ENCODE measurements around the gene COX11. TPM values are rescaled to one million over a fixed set of nuclear protein-coding genes. Genes with fewer than 3 reads are reported as not detected.

Gene COX11
- total and polyA plus RNA-seq, 2 of the 13 experiments (the other 11 are each of a cell fraction or from before 2014, with no cell fraction given): 103 to 203 TPM

DNA sequence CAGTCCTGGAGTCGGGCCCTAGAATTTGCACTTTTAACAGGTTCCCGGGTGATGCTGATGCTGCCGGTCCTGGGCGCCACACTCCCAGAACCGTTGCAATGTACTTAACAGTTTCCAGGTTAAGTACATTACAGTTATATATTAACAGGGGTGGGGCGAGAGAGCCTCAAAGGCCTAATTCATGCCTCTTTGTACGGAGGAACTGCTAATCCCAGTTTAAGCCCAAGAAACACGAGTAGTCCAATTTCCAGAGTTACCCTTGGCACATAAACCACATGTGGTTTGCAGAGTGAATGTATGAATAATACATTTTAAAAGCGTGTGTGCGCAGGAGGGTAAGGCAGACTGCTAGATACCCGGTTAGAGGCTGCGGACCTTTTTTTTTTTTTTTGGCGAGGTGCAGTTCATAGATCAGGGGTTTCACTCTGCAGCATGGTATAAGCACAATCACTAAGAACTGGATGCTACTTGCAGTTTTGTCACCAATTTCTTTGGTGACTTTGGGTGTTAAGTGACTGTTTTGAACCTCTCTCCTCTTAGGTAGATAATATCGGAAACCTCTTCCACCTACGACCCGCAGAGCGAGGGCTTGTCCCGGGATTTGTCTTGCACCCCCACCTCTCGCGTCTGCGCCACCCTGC, 713 bp downstream of the COX11 start (continued):
- TF ChIP-seq SP5 (CRISPR knock-in tag; IDR thresholded peaks at IDR 0.05; ENCODE audit: borderline replicate concordance, low read depth) (no peak), MLLT10 (CRISPR knock-in tag; IDR thresholded peaks at IDR 0.05) (no peak), ZNF674 (CRISPR knock-in tag; IDR thresholded peaks at IDR 0.05; ENCODE audit: low read depth) (no peak), HMGA1 (CRISPR knock-in tag; conservative IDR thresholded peaks at IDR 0.05) (no peak), NR3C1 (CRISPR knock-in tag; IDR thresholded peaks at IDR 0.05) (no peak), ZNF558 (CRISPR knock-in tag; IDR thresholded peaks at IDR 0.05; ENCODE audit: borderline replicate concordance) (peak; percentile 9; the same call in 1 of the 2 replicates), CREM (IDR thresholded peaks at IDR 0.05) (no peak), CREM (CRISPR knock-in tag; IDR thresholded peaks at IDR 0.05) (no peak), ZFP36 (IDR thresholded peaks at IDR 0.05; ENCODE audit: borderline replicate concordance, low read depth, low read length, partially characterized antibody) (no peak), ZNF180 (CRISPR knock-in tag; IDR thresholded peaks at IDR 0.05; ENCODE audit: borderline replicate concordance, low read depth) (no peak), THYN1 (CRISPR knock-in tag; IDR thresholded peaks at IDR 0.05; ENCODE audit: borderline replicate concordance, low read depth) (0 out of 2 replicates have a peak, but pooled peaks have one; percentile 5), NFE2L2 (IDR thresholded peaks at IDR 0.05; ENCODE audit: low read length) (no peak), ATRX (CRISPR knock-in tag; IDR thresholded peaks at IDR 0.05; ENCODE audit: borderline replicate concordance) (no peak), ZNF432 (CRISPR knock-in tag; IDR thresholded peaks at IDR 0.05; ENCODE audit: borderline replicate concordance) (no peak), TARDBP (CRISPR knock-in tag; IDR thresholded peaks at IDR 0.05) (no peak), ZNF792 (CRISPR knock-in tag; IDR thresholded peaks at IDR 0.05) (no peak), WIZ (CRISPR knock-in tag; IDR thresholded peaks at IDR 0.05) (peak; percentile 8; the same call in 1 of the 2 replicates), YEATS4 (CRISPR knock-in tag; IDR thresholded peaks at IDR 0.05; ENCODE audit: borderline replicate concordance) (no peak)
- TF ChIP-seq, protein P1, sequence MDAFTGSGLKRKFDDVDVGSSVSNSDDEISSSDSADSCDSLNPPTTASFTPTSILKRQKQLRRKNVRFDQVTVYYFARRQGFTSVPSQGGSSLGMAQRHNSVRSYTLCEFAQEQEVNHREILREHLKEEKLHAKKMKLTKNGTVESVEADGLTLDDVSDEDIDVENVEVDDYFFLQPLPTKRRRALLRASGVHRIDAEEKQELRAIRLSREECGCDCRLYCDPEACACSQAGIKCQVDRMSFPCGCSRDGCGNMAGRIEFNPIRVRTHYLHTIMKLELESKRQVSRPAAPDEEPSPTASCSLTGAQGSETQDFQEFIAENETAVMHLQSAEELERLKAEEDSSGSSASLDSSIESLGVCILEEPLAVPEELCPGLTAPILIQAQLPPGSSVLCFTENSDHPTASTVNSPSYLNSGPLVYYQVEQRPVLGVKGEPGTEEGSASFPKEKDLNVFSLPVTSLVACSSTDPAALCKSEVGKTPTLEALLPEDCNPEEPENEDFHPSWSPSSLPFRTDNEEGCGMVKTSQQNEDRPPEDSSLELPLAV (CRISPR knock-in tag; conservative IDR thresholded peaks at IDR 0.05; ENCODE audit: low read depth): no peak
- TF ChIP-seq, protein P2, sequence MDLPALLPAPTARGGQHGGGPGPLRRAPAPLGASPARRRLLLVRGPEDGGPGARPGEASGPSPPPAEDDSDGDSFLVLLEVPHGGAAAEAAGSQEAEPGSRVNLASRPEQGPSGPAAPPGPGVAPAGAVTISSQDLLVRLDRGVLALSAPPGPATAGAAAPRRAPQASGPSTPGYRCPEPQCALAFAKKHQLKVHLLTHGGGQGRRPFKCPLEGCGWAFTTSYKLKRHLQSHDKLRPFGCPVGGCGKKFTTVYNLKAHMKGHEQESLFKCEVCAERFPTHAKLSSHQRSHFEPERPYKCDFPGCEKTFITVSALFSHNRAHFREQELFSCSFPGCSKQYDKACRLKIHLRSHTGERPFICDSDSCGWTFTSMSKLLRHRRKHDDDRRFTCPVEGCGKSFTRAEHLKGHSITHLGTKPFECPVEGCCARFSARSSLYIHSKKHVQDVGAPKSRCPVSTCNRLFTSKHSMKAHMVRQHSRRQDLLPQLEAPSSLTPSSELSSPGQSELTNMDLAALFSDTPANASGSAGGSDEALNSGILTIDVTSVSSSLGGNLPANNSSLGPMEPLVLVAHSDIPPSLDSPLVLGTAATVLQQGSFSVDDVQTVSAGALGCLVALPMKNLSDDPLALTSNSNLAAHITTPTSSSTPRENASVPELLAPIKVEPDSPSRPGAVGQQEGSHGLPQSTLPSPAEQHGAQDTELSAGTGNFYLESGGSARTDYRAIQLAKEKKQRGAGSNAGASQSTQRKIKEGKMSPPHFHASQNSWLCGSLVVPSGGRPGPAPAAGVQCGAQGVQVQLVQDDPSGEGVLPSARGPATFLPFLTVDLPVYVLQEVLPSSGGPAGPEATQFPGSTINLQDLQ (CRISPR knock-in tag; IDR thresholded peaks at IDR 0.05): 0 out of 2 replicates have a peak, but pooled peaks have one; percentile 35
- TF ChIP-seq, protein P3, sequence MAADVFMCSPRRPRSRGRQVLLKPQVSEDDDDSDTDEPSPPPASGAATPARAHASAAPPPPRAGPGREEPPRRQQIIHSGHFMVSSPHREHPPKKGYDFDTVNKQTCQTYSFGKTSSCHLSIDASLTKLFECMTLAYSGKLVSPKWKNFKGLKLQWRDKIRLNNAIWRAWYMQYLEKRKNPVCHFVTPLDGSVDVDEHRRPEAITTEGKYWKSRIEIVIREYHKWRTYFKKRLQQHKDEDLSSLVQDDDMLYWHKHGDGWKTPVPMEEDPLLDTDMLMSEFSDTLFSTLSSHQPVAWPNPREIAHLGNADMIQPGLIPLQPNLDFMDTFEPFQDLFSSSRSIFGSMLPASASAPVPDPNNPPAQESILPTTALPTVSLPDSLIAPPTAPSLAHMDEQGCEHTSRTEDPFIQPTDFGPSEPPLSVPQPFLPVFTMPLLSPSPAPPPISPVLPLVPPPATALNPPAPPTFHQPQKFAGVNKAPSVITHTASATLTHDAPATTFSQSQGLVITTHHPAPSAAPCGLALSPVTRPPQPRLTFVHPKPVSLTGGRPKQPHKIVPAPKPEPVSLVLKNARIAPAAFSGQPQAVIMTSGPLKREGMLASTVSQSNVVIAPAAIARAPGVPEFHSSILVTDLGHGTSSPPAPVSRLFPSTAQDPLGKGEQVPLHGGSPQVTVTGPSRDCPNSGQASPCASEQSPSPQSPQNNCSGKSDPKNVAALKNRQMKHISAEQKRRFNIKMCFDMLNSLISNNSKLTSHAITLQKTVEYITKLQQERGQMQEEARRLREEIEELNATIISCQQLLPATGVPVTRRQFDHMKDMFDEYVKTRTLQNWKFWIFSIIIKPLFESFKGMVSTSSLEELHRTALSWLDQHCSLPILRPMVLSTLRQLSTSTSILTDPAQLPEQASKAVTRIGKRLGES (CRISPR knock-in tag; IDR thresholded peaks at IDR 0.05; ENCODE audit: borderline replicate concordance): 0 out of 2 replicates have a peak, but pooled peaks have one; percentile 9
- TF ChIP-seq, protein P4, sequence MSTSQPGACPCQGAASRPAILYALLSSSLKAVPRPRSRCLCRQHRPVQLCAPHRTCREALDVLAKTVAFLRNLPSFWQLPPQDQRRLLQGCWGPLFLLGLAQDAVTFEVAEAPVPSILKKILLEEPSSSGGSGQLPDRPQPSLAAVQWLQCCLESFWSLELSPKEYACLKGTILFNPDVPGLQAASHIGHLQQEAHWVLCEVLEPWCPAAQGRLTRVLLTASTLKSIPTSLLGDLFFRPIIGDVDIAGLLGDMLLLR (CRISPR knock-in tag; IDR thresholded peaks at IDR 0.05): no peak
- TF ChIP-seq, protein P5, sequence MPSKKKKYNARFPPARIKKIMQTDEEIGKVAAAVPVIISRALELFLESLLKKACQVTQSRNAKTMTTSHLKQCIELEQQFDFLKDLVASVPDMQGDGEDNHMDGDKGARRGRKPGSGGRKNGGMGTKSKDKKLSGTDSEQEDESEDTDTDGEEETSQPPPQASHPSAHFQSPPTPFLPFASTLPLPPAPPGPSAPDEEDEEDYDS (CRISPR knock-in tag; IDR thresholded peaks at IDR 0.05): peak; percentile 49; the same call in 1 of the 2 replicates
